SIG-M5 (cell line): ENCODE data around the gene GLIS2.

ENCODE experiments used
- DNase-seq: peaks from one replicate; lab custom pipeline; 2025; lab: John Stamatoyannopoulos, UW

The GLIS2 gene

GRCh38 chr16:4315186-4316107 lies at the start of gene GLIS2:
TSS of gene GLIS2 (plus strand) at chr16:4316067. CDS start at chr16:4332281, 16,214 bp downstream.
- DNase-seq: no peak

- DNase-seq: no peak
Observed at GRCh38 chr16:4266372-4266771, 49.5 kb upstream of the GLIS2 start.

- DNase-seq: no peak
Observed at GRCh38 chr16:4270091-4270490, 45.8 kb upstream of the GLIS2 start.

- no peak for DNase-seq
Observed at GRCh38 chr16:4270595-4270994, 45.3 kb upstream of the GLIS2 start.

- DNase-seq: peak; percentile 69
Observed at GRCh38 chr16:4271176-4272113, 44.4 kb upstream of the GLIS2 start.

- DNase-seq: no peak
Observed at GRCh38 chr16:4272114-4272956, 43.5 kb upstream of the GLIS2 start.

GRCh38 chr16:4273858-4274311 lies 42.0 kb upstream of the GLIS2 start:
- no peak for DNase-seq

- no peak for DNase-seq
Observed at GRCh38 chr16:4275861-4276260, 40.0 kb upstream of the GLIS2 start.

- no peak for DNase-seq
Observed at GRCh38 chr16:4277987-4278513, 37.8 kb upstream of the GLIS2 start.

GRCh38 chr16:4280625-4281024 lies 35.2 kb upstream of the GLIS2 start:
- no peak for DNase-seq

- DNase-seq: no peak
Observed at GRCh38 chr16:4283441-4283840, 32.4 kb upstream of the GLIS2 start.

- DNase-seq: no peak
Observed at GRCh38 chr16:4283939-4284338, 31.9 kb upstream of the GLIS2 start.

- no peak for DNase-seq
Observed at GRCh38 chr16:4285167-4285566, 30.7 kb upstream of the GLIS2 start.

- DNase-seq: no peak
Observed at GRCh38 chr16:4288148-4288921, 27.5 kb upstream of the GLIS2 start.

GRCh38 chr16:4290236-4290830 lies 25.5 kb upstream of the GLIS2 start:
- DNase-seq: no peak

GRCh38 chr16:4291699-4292098 lies 24.2 kb upstream of the GLIS2 start:
- no peak for DNase-seq

GRCh38 chr16:4293181-4293716 lies 22.6 kb upstream of the GLIS2 start:
- no peak for DNase-seq

GRCh38 chr16:4293822-4294457 lies 21.9 kb upstream of the GLIS2 start:
- DNase-seq: no peak

GRCh38 chr16:4295581-4295980 lies 20.3 kb upstream of the GLIS2 start:
- DNase-seq: no peak
